Measurements from ENCODE around the gene EFCAB7.

GRCh38 chr1:63475761-63476160 lies 47.6 kb upstream of the EFCAB7 start:
- TF ChIP-seq CTCF (IDR thresholded peaks at IDR 0.05; ENCODE audit: extremely low read depth in 1 of 2, insufficient read depth in 1 of 2, low read depth in 1 of 2, low read length in 2 of 2) (no peak), POLR2A (IDR thresholded peaks at IDR 0.05; ENCODE audit: low read depth, low read length) (no peak), JUN (IDR thresholded peaks at IDR 0.05; ENCODE audit: borderline replicate concordance, insufficient read depth, insufficient read length, low read depth) (no peak), POLR2AphosphoS5 (IDR thresholded peaks at IDR 0.05; ENCODE audit: insufficient read depth, low read depth, low read length) (no peak), MAX (IDR thresholded peaks at IDR 0.05; ENCODE audit: insufficient read depth, insufficient read length) (no peak), EZH2 (IDR thresholded peaks at IDR 0.05; ENCODE audit: borderline replicate concordance, low read depth, low read length, severe bottlenecking) (no peak), FOS (IDR thresholded peaks at IDR 0.05; ENCODE audit: borderline replicate concordance, insufficient read depth, low read length) (no peak)

All from endothelial cell of umbilical vein (primary cell).